Activated CD8-positive, alpha-beta memory T cell treated with anti-CD3 and anti-CD28 coated beads for 48 hours (primary cell): ENCODE results near the gene CENPA.
"Not testable (repeated sequence)": the region's sequence is repeated elsewhere in the genome, so short reads cannot be mapped to it uniquely, and the experiment has no call there.

ENCODE experiments used
- DNase-seq, 3 experiments: peaks; one replicate each; pipeline ENCODE4 v3.0.0-alpha.2; 2020; ENCODE audit warnings: low read depth in 2 of 3, low spot score in 2 of 3

CENPA gene

GRCh38 chr2:26759845-26760244 lies 26.0 kb upstream of the CENPA start:
- DNase-seq: no peak

GRCh38 chr2:26760991-26761390 lies 24.9 kb upstream of the CENPA start:
- DNase-seq: not testable (repeated sequence)

- DNase-seq: no peak
These were observed 22.8 kb upstream of the CENPA start for GRCh38 chr2:26763019-26763418.

GRCh38 chr2:26764078-26764887 lies 21.6 kb upstream of the CENPA start, which contains the start of gene SLC35F6:
TSS of gene SLC35F6 (plus strand) at chr2:26764284. CDS start at chr2:26764350, 66 bp downstream.
- peak; percentile 60 to 68 (median 62) for DNase-seq

- DNase-seq: no peak
These were observed 20.9 kb upstream of the CENPA start for GRCh38 chr2:26764906-26765305.

- no peak for DNase-seq
These were observed 20.2 kb upstream of the CENPA start for GRCh38 chr2:26765475-26766200.

- DNase-seq: no peak
These were observed 18.7 kb upstream of the CENPA start for GRCh38 chr2:26767129-26767528.

- DNase-seq: no peak
These were observed 17.9 kb upstream of the CENPA start for GRCh38 chr2:26767894-26768487.

GRCh38 chr2:26768759-26769088 lies 17.1 kb upstream of the CENPA start:
- DNase-seq: no peak

- peak in 1 of 3 experiments; percentile 19 for DNase-seq
These were observed 16.6 kb upstream of the CENPA start for GRCh38 chr2:26769089-26769761.

GRCh38 chr2:26770986-26771586 lies 14.8 kb upstream of the CENPA start:
- DNase-seq: no peak

GRCh38 chr2:26772064-26773001 lies 13.5 kb upstream of the CENPA start:
- no peak for DNase-seq

- no peak for DNase-seq
These were observed 9.6 kb upstream of the CENPA start for GRCh38 chr2:26776195-26776800.

- no peak for DNase-seq
These were observed 7.8 kb upstream of the CENPA start for GRCh38 chr2:26778098-26778497.

- DNase-seq: no peak
These were observed 7.3 kb upstream of the CENPA start for GRCh38 chr2:26778507-26778906.

- DNase-seq: no peak
These were observed 5.6 kb upstream of the CENPA start for GRCh38 chr2:26780203-26780760.

- no peak for DNase-seq
These were observed 2.8 kb upstream of the CENPA start for GRCh38 chr2:26782876-26783704.

- DNase-seq: no peak
These were observed 1.2 kb upstream of the CENPA start for GRCh38 chr2:26784570-26785234.
